ENCODE measurements around the gene WWC2. TPM values are rescaled to one million over a fixed set of nuclear protein-coding genes. Genes with fewer than 3 reads are reported as not detected.

Gene WWC2
- total and polyA plus RNA-seq, 12 donors = 6.0 to 37.4 (median 31.2) TPM

DNA sequence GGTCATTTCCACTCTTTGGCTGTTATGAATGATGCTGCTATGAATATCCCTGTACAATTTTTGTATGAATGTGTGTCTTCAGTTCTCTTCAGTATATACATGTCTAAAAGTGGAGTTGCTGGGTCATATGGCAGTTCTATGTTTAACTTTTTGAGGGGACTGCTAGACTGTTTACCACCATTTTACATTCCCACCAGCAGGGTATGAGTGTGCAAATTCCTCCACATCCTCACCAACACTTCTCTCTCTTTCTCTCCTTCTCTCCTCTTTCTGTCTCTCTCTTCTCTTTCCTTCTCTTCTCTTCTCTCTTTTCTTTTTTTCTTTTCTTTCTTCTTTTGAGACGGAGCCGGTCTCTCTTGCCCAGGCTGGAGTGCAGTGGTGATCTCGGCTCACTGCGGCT is 7.8 kb downstream of the WWC2 start:
- intact Hi-C loops (cut with DNase I) = loop anchor here in 1 of 10 donors (10.0 kb wide), 1 partner anchor 58 kb away; no protein-coding TSS in a partner anchor

DNA sequence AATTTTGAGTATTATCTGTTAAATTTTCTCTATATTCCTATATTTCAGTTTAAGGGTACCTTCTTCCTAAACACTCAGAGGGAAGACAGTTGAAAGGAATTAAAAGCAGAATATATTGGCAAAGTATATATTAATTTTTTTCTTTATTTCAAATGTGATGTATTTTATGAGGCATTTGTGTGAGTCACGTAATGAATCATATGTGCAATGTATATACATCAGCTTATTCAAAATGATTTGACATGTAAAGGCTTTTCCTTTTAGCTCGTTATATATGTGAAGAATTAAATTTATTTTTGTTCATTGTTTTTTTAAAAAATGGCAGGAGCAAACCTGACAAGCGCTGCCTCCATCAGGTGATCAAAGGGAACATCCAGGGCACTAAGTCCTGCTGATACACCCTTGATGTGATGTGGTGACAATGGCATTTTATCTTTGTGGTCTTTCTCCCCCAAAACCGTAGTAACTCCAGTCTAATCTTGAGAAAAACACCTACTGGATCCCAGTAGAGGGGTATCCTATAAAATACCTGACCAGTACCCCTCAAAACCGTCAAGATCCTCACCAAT is 8.9 kb downstream of the WWC2 start:
- Histone ChIP-seq H3K27me3 (no peaks in the 10 kb centered on the region), H3K36me3 (no peaks in the 10 kb centered on the region), H3K27ac (no peak overlapping the region), H3K9me3 (no peaks in the 10 kb centered on the region), H3K4me1 (peaks cover 0 to 19% (median under 1%) of the 10 kb centered on the region in 9 donors), H3K4me3 (no peak overlapping the region)
- ATAC-seq (no peak), DNase-seq (no peak)
- TF ChIP-seq, protein P1, sequence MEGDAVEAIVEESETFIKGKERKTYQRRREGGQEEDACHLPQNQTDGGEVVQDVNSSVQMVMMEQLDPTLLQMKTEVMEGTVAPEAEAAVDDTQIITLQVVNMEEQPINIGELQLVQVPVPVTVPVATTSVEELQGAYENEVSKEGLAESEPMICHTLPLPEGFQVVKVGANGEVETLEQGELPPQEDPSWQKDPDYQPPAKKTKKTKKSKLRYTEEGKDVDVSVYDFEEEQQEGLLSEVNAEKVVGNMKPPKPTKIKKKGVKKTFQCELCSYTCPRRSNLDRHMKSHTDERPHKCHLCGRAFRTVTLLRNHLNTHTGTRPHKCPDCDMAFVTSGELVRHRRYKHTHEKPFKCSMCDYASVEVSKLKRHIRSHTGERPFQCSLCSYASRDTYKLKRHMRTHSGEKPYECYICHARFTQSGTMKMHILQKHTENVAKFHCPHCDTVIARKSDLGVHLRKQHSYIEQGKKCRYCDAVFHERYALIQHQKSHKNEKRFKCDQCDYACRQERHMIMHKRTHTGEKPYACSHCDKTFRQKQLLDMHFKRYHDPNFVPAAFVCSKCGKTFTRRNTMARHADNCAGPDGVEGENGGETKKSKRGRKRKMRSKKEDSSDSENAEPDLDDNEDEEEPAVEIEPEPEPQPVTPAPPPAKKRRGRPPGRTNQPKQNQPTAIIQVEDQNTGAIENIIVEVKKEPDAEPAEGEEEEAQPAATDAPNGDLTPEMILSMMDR (IDR thresholded peaks at IDR 0.05) = no peak
- WGBS, 2 donors = 89 to 91% methylated on average over 5 of the region's 5 CpGs
- intact Hi-C loops (cut with DNase I) = loop anchor here in 1 of 10 donors (10.0 kb wide), 1 partner anchor 57 kb away; no protein-coding TSS in a partner anchor

More for the DNA sequence above, 7.8 kb downstream of the WWC2 start:
- TF ChIP-seq, protein P1 (IDR thresholded peaks at IDR 0.05) = no peak
- Histone ChIP-seq H3K36me3 (no peaks in the 10 kb centered on the region), H3K27me3 (no peaks in the 10 kb centered on the region), H3K4me1 (peaks cover 0 to 24% (median 11%) of the 10 kb centered on the region in 9 donors), H3K9me3 (no peaks in the 10 kb centered on the region), H3K4me3 (no peak overlapping the region), H3K27ac (no peak overlapping the region)
- no peak for ATAC-seq
- DNase-seq = no peak
- 97% methylated on average over 4 of the region's 4 CpGs for WGBS, 2 donors

DNA sequence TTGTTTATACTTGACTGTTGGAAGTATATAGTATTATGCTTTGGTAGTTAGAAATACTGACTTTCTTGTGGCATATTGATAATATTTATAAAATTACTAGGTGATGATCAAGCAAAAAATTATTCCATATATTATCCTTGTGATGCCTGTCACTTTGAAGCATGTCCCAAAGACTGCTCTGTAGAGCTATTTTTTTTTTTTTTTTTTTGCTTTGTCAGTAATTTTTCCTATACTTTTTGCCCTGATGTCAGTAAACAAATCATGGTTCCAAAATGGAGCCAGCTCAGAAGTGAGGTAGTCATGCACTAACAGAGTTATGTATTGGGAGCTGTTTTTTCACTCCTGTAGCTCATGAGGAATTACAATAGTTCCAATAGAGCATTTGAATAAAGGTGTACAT is 11.2 kb downstream of the WWC2 start:
- Histone ChIP-seq H3K4me3 (no peak overlapping the region), H3K27me3 (no peaks in the 10 kb centered on the region), H3K4me1 (peaks cover 0 to 19% (median 0%) of the 10 kb centered on the region in 9 donors), H3K36me3 (no peaks in the 10 kb centered on the region), H3K9me3 (peaks cover 0 to 3% (median 0%) of the 10 kb centered on the region in 11 donors), H3K27ac (no peak overlapping the region)
- TF ChIP-seq, protein P1 (IDR thresholded peaks at IDR 0.05) = no peak
- intact Hi-C loops (cut with DNase I) = no loop called here
- DNase-seq (no peak), ATAC-seq (no peak)

DNA sequence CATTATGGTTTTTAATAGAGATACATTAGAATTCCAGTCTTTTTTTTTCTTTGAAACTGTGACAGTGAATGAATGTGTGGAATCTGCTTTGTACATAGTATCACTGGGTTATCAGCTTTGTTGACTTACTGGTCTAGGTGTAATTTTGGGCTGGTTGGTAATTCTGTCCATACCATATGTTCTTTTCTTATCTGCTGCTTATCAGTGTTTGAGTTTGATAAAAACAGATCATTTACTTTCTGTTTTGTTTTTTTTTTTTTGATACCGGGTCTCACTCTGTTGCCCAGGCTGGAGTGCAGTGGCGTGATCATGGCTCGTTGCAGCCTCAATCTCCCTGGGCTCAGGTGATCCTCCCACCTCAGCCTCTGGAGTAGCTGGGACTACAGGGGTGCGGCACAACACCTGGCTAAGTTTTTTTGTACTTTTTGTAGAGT is 12.4 kb downstream of the WWC2 start:
- H3K4me1 ChIP-seq = peaks cover 0 to 19% (median 0%) of the 10 kb centered on the region in 9 donors
- intact Hi-C loops (cut with DNase I) = no loop called here
- DNase-seq = no peak
- WGBS, 2 donors = 82 to 86% methylated on average over 4 of the region's 4 CpGs
- no peaks in the 10 kb centered on the region for H3K27me3 ChIP-seq
- TF ChIP-seq, protein P1 (IDR thresholded peaks at IDR 0.05) = no peak
- H3K27ac ChIP-seq = no peak overlapping the region
- no peak overlapping the region for H3K4me3 ChIP-seq
- no peak for ATAC-seq
- no peaks in the 10 kb centered on the region for H3K36me3 ChIP-seq
- H3K9me3 ChIP-seq = peaks cover 0 to 9% (median 0%) of the 10 kb centered on the region in 11 donors
